ENCODE data around the gene PLB1. TPM values are rescaled to one million over a fixed set of nuclear protein-coding genes. Genes with fewer than 3 reads are reported as not detected.

Gene PLB1
- total and polyA plus RNA-seq, 12 donors: 1.0 to 51.1 (median 8.3) TPM

DNA sequence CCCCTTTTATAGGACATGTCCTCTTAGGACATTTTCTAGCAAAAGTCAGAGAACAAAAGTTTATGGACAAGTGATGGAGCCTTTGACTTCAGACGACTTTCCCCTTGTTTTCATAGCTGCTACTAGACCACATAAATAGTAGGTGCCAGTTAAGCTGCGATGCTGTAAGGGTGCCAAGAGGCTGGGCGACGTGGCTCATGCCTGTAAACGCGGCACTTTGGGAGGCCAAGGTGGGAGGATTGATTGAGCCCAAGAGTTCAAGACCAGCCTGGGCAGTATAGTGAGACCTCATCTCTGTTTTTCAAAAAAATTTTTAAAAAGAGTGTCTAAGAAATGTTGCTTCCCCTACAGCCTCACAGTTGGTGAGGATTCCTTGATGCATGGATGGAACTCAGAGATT is 2.2 kb upstream of the PLB1 start:
- Histone ChIP-seq H3K4me1 (replicated peaks in 1 of 2) (no peaks in the 10 kb centered on the region), H3K4me3 (no peak overlapping the region), H3K36me3 (replicated peaks in 1 of 2) (no peaks in the 10 kb centered on the region), H3K27me3 (no peaks in the 10 kb centered on the region), H3K9me3 (replicated peaks in 1 of 3) (peaks cover 0 to 2% (median 0%) of the 10 kb centered on the region in 3 donors), H3K27ac (no peak overlapping the region)
- WGBS, 4 donors: 87 to 93% (median 91%) methylated on average over 6 of the region's 6 CpGs
- TF ChIP-seq POLR2A (IDR thresholded peaks at IDR 0.05): no peak
- TF ChIP-seq, protein P1, sequence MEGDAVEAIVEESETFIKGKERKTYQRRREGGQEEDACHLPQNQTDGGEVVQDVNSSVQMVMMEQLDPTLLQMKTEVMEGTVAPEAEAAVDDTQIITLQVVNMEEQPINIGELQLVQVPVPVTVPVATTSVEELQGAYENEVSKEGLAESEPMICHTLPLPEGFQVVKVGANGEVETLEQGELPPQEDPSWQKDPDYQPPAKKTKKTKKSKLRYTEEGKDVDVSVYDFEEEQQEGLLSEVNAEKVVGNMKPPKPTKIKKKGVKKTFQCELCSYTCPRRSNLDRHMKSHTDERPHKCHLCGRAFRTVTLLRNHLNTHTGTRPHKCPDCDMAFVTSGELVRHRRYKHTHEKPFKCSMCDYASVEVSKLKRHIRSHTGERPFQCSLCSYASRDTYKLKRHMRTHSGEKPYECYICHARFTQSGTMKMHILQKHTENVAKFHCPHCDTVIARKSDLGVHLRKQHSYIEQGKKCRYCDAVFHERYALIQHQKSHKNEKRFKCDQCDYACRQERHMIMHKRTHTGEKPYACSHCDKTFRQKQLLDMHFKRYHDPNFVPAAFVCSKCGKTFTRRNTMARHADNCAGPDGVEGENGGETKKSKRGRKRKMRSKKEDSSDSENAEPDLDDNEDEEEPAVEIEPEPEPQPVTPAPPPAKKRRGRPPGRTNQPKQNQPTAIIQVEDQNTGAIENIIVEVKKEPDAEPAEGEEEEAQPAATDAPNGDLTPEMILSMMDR (IDR thresholded peaks at IDR 0.05): no peak
- no peak for DNase-seq
- intact Hi-C loops (cut with DNase I): no loop called here

- H3K4me3 ChIP-seq: no peak overlapping the region
- TF ChIP-seq POLR2A (IDR thresholded peaks at IDR 0.05): no peak
- peaks cover 0 to 4% (median 0%) of the 10 kb centered on the region in 3 donors for H3K9me3 ChIP-seq (replicated peaks in 1 of 3)
- H3K36me3 ChIP-seq (replicated peaks in 1 of 2): no peaks in the 10 kb centered on the region
- no peaks in the 10 kb centered on the region for H3K4me1 ChIP-seq (replicated peaks in 1 of 2)
- intact Hi-C loops (cut with DNase I): no loop called here
- WGBS, 4 donors: 63 to 90% (median 67%) methylated on average over 4 of the region's 4 CpGs
- H3K27ac ChIP-seq: no peak overlapping the region
- no peaks in the 10 kb centered on the region for H3K27me3 ChIP-seq
- no peak for DNase-seq
These were observed 921 bp downstream of the PLB1 start for GRCh38 chr2:28496781-28497180.

GRCh38 chr2:28497206-28497605 is 1.3 kb downstream of the PLB1 start:
- Histone ChIP-seq H3K27ac (no peak overlapping the region), H3K27me3 (no peaks in the 10 kb centered on the region), H3K4me3 (no peak overlapping the region), H3K4me1 (replicated peaks in 1 of 2) (no peaks in the 10 kb centered on the region), H3K36me3 (replicated peaks in 1 of 2) (no peaks in the 10 kb centered on the region), H3K9me3 (replicated peaks in 1 of 3) (peaks cover 0 to 4% (median 0%) of the 10 kb centered on the region in 3 donors)
- intact Hi-C loops (cut with DNase I): no loop called here
- no peak for DNase-seq
- TF ChIP-seq, protein P1 (IDR thresholded peaks at IDR 0.05): no peak
- TF ChIP-seq POLR2A (IDR thresholded peaks at IDR 0.05): no peak
- 94 to 95% (median 95%) methylated on average over 3 of the region's 3 CpGs for WGBS, 4 donors

- Histone ChIP-seq H3K36me3 (replicated peaks in 1 of 2) (no peaks in the 10 kb centered on the region), H3K27me3 (no peaks in the 10 kb centered on the region), H3K4me3 (no peak overlapping the region), H3K4me1 (replicated peaks in 1 of 2) (no peaks in the 10 kb centered on the region), H3K27ac (no peak overlapping the region), H3K9me3 (replicated peaks in 1 of 3) (peaks cover 0 to 4% (median 0%) of the 10 kb centered on the region in 3 donors)
- 85 to 90% (median 86%) methylated on average over 5 of the region's 5 CpGs for WGBS, 4 donors
- TF ChIP-seq, protein P1 (IDR thresholded peaks at IDR 0.05): no peak
- no peak for TF ChIP-seq POLR2A (IDR thresholded peaks at IDR 0.05)
- intact Hi-C loops (cut with DNase I): no loop called here
- DNase-seq: no peak
These were observed 3.4 kb downstream of the PLB1 start for GRCh38 chr2:28499282-28499681.

DNA sequence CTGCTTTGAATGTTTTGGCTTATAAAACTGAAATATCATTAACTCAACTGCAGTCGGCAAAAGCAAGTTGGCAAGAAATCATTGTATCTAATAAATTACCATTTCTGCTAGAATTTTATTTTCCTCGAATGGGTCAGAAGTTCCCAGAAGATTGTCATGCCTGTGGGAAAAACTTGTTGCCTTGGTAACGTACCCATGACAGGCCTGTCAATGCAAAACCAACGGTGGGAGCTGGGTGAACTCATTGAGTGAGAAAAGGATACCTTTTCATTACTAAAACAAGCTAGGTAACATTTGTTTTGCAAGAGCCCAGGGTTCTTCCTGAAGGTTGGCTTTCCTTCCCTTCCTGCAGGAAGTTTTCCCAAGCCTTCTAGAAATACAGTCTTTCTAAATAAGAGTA is 9.5 kb downstream of the PLB1 start:
- Histone ChIP-seq H3K27ac (no peak overlapping the region), H3K27me3 (no peaks in the 10 kb centered on the region), H3K9me3 (replicated peaks in 1 of 3) (no peaks in the 10 kb centered on the region), H3K4me3 (no peak overlapping the region), H3K4me1 (replicated peaks in 1 of 2) (peaks cover 0 to 5% of the 10 kb centered on the region in 2 donors), H3K36me3 (replicated peaks in 1 of 2) (no peaks in the 10 kb centered on the region)
- 61 to 67% (median 64%) methylated on average over 4 of the region's 4 CpGs for WGBS, 4 donors
- no peak for DNase-seq
- intact Hi-C loops (cut with DNase I): no loop called here
- TF ChIP-seq, protein P1 (IDR thresholded peaks at IDR 0.05): no peak
- no peak for TF ChIP-seq POLR2A (IDR thresholded peaks at IDR 0.05)

Data from adrenal gland (tissue), 12 donors.